DND-41 (cell line): ENCODE results near the gene MAP3K8.

Experiments used
- CTCF ChIP-seq: IDR thresholded peaks from 2 replicates; pipeline ENCODE4 v1.5.1; 2012; ENCODE audit warnings: borderline replicate concordance, low read length, moderate library complexity, mild to moderate bottlenecking; ENCODE audit not compliant: poor library complexity, severe bottlenecking; ENCODE audit errors: extremely low read depth
- EZH2 ChIP-seq: IDR thresholded peaks from 3 replicates; pipeline ENCODE4 v1.6.1; 2012; ENCODE audit warnings: borderline replicate concordance, low read depth, mild to moderate bottlenecking, moderate library complexity, low read length, inconsistent platforms; ENCODE audit not compliant: severe bottlenecking

DNA sequence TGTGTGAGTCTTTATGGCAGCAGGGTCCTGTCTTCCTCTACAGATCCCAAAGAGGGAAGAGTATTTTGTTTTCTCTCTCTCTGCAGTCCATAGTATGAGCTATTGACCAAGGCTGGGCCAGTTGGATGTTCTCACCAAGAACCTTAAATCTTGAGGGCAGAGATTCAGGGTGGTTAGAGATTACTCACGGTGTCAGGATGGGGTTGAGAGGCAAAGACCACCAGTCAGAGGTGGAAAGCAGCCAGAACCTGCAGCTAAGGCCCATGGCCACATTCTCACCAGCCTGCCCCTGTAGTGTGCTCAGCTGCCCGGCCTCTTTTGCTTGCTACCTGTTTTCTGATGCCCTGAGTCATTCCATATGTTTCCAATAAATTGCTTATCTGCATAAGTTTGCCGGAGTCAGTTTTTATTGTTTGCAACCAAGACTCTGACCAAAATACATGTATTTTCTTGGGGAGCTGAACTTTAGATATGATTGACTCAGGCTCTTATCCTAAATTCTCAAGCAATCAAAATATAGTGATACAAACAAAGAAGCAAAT is 67.0 kb downstream of the MAP3K8 start:
- no peak for TF ChIP-seq CTCF
- TF ChIP-seq EZH2 = no peak
